HCT116 (cell line): Measurements from ENCODE around the gene TMEM232. TPM values are rescaled to one million over a fixed set of nuclear protein-coding genes. Genes with fewer than 3 reads are reported as not detected.

ENCODE experiments used
- ATF3 ChIP-seq: IDR thresholded peaks from 2 replicates; pipeline ENCODE4 v1.6.1; 2012
- JUND ChIP-seq: IDR thresholded peaks from 2 replicates; pipeline ENCODE4 v1.6.1; 2012
- MAX ChIP-seq: IDR thresholded peaks from 2 replicates; pipeline ENCODE4 v1.6.1; 2012
- POLR2AphosphoS5 ChIP-seq: IDR thresholded peaks from 2 replicates; pipeline ENCODE4 v1.6.1; 2011; ENCODE audit warnings: mild to moderate bottlenecking, low read depth, low read length, moderate library complexity
- RAD21 ChIP-seq: IDR thresholded peaks from 2 replicates; pipeline ENCODE4 v1.6.1; 2012; ENCODE audit warnings: low read depth, mild to moderate bottlenecking
- SP1 ChIP-seq: IDR thresholded peaks from 2 replicates; pipeline ENCODE4 v1.6.1; 2012; ENCODE audit warnings: low read depth
- SRF ChIP-seq: IDR thresholded peaks from 2 replicates; pipeline ENCODE4 v1.6.1; 2012; ENCODE audit warnings: low read depth
- YY1 ChIP-seq: IDR thresholded peaks from 2 replicates; pipeline ENCODE4 v1.6.1; 2011; ENCODE audit warnings: low read length, low read depth, moderate library complexity, mild to moderate bottlenecking; ENCODE audit not compliant: insufficient replicate concordance; ENCODE audit errors: extremely low read depth
- ZFX ChIP-seq: fragments of 450-650 bp; IDR thresholded peaks from 2 replicates; pipeline ENCODE4 v1.6.1; 2017
- microRNA-seq: library from miRNA; unstranded; fragments of <30 nt; microRNA quantifications from one replicate; pipeline ENCODE4, GENCODE V29; 2016; ENCODE audit warnings: borderline number of aligned reads
- total RNA-seq: library from RNA; stranded (reverse); gene quantifications from one replicate; pipeline ENCODE4 v1.2.1, GENCODE V29; 2021; ENCODE audit not compliant: unreplicated experiment

Gene TMEM232
- total RNA-seq, 1 experiment from 2014 or later, result 1.2 TPM

- TF ChIP-seq SRF (no peak), ATF3 (no peak), JUND (no peak), YY1 (no peak), SP1 (no peak), ZFX (no peak), POLR2AphosphoS5 (no peak), MAX (no peak), RAD21 (no peak)
Measured at GRCh38 chr5:110371011-110371724, 355.3 kb downstream of the TMEM232 start (continued).

Small RNA genes within 50 kb of the gene (microRNA-seq; reads per million reads assigned to microRNA genes)
- gene MIR548F3, result not detected

Other genes starting within 250 kb of the TMEM232 start
- 25.9 TPM for gene SLC25A46, start 12.3 kb upstream of the TMEM232 start, total RNA-seq